Psoas muscle (tissue), 8 donors: ENCODE results near the gene ITPR1. TPM values are rescaled to one million over a fixed set of nuclear protein-coding genes. Genes with fewer than 3 reads are reported as not detected.

Experiments used
- ATAC-seq, 4 donors: fragments of 200-7000 bp; cut with Tn5 transposase; one replicate each; pipeline ENCODE4 v1.9.1; 2020; ENCODE audit warnings: moderate library complexity in 3 of 4, mild to moderate bottlenecking in 2 of 4
- DNase-seq, 2 donors: peaks; one replicate each; pipeline ENCODE4 v3.0.0-alpha.2; 2020
- H3K27ac ChIP-seq: fragments of 200-600 bp; one replicate; pipeline ENCODE4 v1.8.0; 2022
- H3K27me3 ChIP-seq, 3 donors: fragments of 200-600 bp in 1 of 3; one replicate each; pipeline versions ENCODE4 v1.6.1 to v1.8.0; 2013 to 2022; ENCODE audit warnings: low read length in 2 of 3, mild to moderate bottlenecking in 2 of 3, moderate library complexity in 1 of 3; ENCODE audit not compliant: insufficient read depth in 3 of 3
- H3K36me3 ChIP-seq, 2 donors: fragments of 200-600 bp in 1 of 2; one replicate each; pipeline versions ENCODE4 v1.6.1 to v1.8.0; 2013 to 2022; ENCODE audit warnings: low read depth in 1 of 2, mild to moderate bottlenecking in 1 of 2, moderate library complexity in 1 of 2; ENCODE audit not compliant: insufficient read depth in 1 of 2
- H3K4me1 ChIP-seq: fragments of 200-600 bp; one replicate; pipeline ENCODE4 v1.8.0; 2022
- H3K4me3 ChIP-seq: fragments of 200-600 bp; one replicate; pipeline ENCODE4 v1.8.0; 2022; ENCODE audit warnings: mild to moderate bottlenecking
- H3K9me3 ChIP-seq: fragments of 200-600 bp; one replicate; pipeline ENCODE4 v1.8.0; 2022
- CTCF ChIP-seq: fragments of 200-600 bp; IDR thresholded peaks from one replicate; pipeline ENCODE4 v1.8.0; 2022; ENCODE audit warnings: antibody characterized with exemption
- WGBS, 3 donors: extraction: QIAGEN DNeasy Blood & Tissue Kit; methylation state at CpG; one replicate each; pipeline versions ENCODE4 v1.1.6 to v1.1.7; 2013; 5-methylcytosine and 5-hydroxymethylcytosine counted together
- intact Hi-C, 2 donors: fragments of 100-400 bp; cut with DNase I; formaldehyde crosslinking; loops; one replicate each; pipeline versions ENCODE4 v1.11.0 to v1.14.2; 2022
- polyA plus RNA-seq, 3 donors: library from polyadenylated mRNA; stranded (reverse); fragments of 200-250 nt; gene quantifications; one replicate each; pipeline ENCODE4 v1.2.3, GENCODE V29; 2013
- total RNA-seq, 4 donors: library from RNA; stranded (reverse); fragmentation: NEBNext Ultra II Directional in 2 of 4; extraction: Animal tissue kit (Norgen Biotek cat#: 25700) in 2 of 4; gene quantifications; one replicate each; pipeline versions ENCODE4 v1.2.1 to v1.2.4, GENCODE V29; 2021 to 2023
- donor health status: healthy with polysubstance abuse.
- donor health status: DM: no; HTN: no; CAD: no; lungs with moderate emphysema.
- donor health status: Bipolar disorder and iron deficiency.
- donor health status: healthy.
- donor health status: DM: yes; HTN: yes; CAD: no.
- donor health status: DM: no; HTN: no; CAD: no.
- donor health status: DM: no; HTN: no; CAD: no.
- donor health status: DM: yes; HTN: yes; CAD: no.

ITPR1 gene
- total and polyA plus RNA-seq, 7 donors = 4.4 to 9.2 (median 8.8) TPM

GRCh38 chr3:4734454-4734853 is 241.3 kb downstream of the ITPR1 start:
- no peak for DNase-seq
- no peak for TF ChIP-seq CTCF
- no peaks in the 10 kb centered on the region for H3K36me3 ChIP-seq
- no peaks in the 10 kb centered on the region for H3K27me3 ChIP-seq
- ATAC-seq = no peak
- intact Hi-C loops = no loop called here
- peaks cover 6% of the 10 kb centered on the region for H3K4me1 ChIP-seq
- H3K4me3 ChIP-seq = no peak overlapping the region
- H3K27ac ChIP-seq = no peak overlapping the region
- 74 to 82% (median 78%) methylated on average over 2 of the region's 2 CpGs for WGBS, 3 donors
- no peaks in the 10 kb centered on the region for H3K9me3 ChIP-seq

- intact Hi-C loops = no loop called here
- Histone ChIP-seq H3K4me3 (no peak overlapping the region), H3K27me3 (no peaks in the 10 kb centered on the region), H3K9me3 (no peaks in the 10 kb centered on the region), H3K27ac (no peak overlapping the region), H3K4me1 (peaks cover 6% of the 10 kb centered on the region), H3K36me3 (no peaks in the 10 kb centered on the region)
- ATAC-seq (no peak), DNase-seq (no peak)
- TF ChIP-seq CTCF = no peak
- WGBS, 3 donors = 92% methylated on average over 4 of the region's 4 CpGs
Observed at GRCh38 chr3:4735243-4735642, 242.1 kb downstream of the ITPR1 start.

- DNase-seq (no peak), ATAC-seq (peak in 3 of 4 donors; percentile 28 to 56 (median 36))
- TF ChIP-seq CTCF = no peak
- Histone ChIP-seq H3K9me3 (no peaks in the 10 kb centered on the region), H3K4me1 (peaks cover 3% of the 10 kb centered on the region), H3K4me3 (no peak overlapping the region), H3K36me3 (no peaks in the 10 kb centered on the region), H3K27ac (no peak overlapping the region), H3K27me3 (no peaks in the 10 kb centered on the region)
- 79 to 85% (median 83%) methylated on average over 14 of the region's 14 CpGs for WGBS, 3 donors
- intact Hi-C loops = no loop called here
Observed at GRCh38 chr3:4736284-4736861, 243.2 kb downstream of the ITPR1 start.

GRCh38 chr3:4738737-4739274 is 245.7 kb downstream of the ITPR1 start:
- Histone ChIP-seq H3K36me3 (no peaks in the 10 kb centered on the region), H3K4me1 (peaks cover 8% of the 10 kb centered on the region), H3K4me3 (no peak overlapping the region), H3K9me3 (no peaks in the 10 kb centered on the region), H3K27me3 (no peaks in the 10 kb centered on the region), H3K27ac (no peak overlapping the region)
- 82 to 89% (median 83%) methylated on average over 9 of the region's 9 CpGs for WGBS, 3 donors
- ATAC-seq (no peak), DNase-seq (no peak)
- intact Hi-C loops = no loop called here
- TF ChIP-seq CTCF = no peak
